PFSK-1 (cell line): ENCODE results near the gene SETX.

Experiments used
- POLR2AphosphoS5 ChIP-seq: IDR thresholded peaks from 2 replicates; pipeline ENCODE4 v1.6.1; 2012; ENCODE audit warnings: low read depth, mild to moderate bottlenecking, control low read depth, low read length, moderate library complexity
- REST ChIP-seq, 2 experiments: IDR thresholded peaks; 2 replicates each; pipeline versions ENCODE4 v1.6.1 to v1.8.0; 2011 to 2012; ENCODE audit warnings: low read depth in 2 of 2, low read length in 2 of 2, control low read depth in 1 of 2, inconsistent platforms in 1 of 2, mild to moderate bottlenecking in 1 of 2, moderate library complexity in 1 of 2; ENCODE audit not compliant: insufficient read depth in 1 of 2

GRCh38 chr9:132391449-132391848 lies 36.7 kb upstream of the SETX start:
- TF ChIP-seq POLR2AphosphoS5 (no peak), REST (IDR thresholded peaks at IDR 0.05; ENCODE audit: insufficient read depth in 1 of 2, low read depth in 2 of 2, low read length in 2 of 2) (no peak)
